ENCODE results near the gene SHQ1. TPM values are rescaled to one million over a fixed set of nuclear protein-coding genes. Genes with fewer than 3 reads are reported as not detected.

SHQ1 gene
- total and polyA plus RNA-seq, 2 of the 4 experiments (the other 2 are of a cell fraction): 10.4 to 19.4 TPM

GRCh38 chr3:72700106-72700505 lies 148.1 kb downstream of the SHQ1 start:
- CTCF ChIA-PET: no interaction called here

More at GRCh38 chr3:72700106-72700505, 148.1 kb downstream of the SHQ1 start:
- Histone ChIP-seq H2BK15ac (ENCODE audit: low read depth, low read length) (no peak overlapping the region), H3K4me1 (ENCODE audit: control insufficient read depth, insufficient read depth, low read length) (0 out of 2 replicates have a peak, but pooled peaks cover 1% of the 10 kb centered on the region), H3K27me3 (ENCODE audit: control insufficient read depth, insufficient read depth, low read length) (peaks cover 24% of the 10 kb centered on the region), H4K20me1 (ENCODE audit: insufficient read depth, low read length) (no peaks in the 10 kb centered on the region), H2BK120ac (ENCODE audit: low read depth, low read length) (no peak overlapping the region), H3K56ac (ENCODE audit: extremely low read depth, insufficient read depth, low read length) (no peak overlapping the region), H2AK5ac (ENCODE audit: low read depth, low read length) (no peak overlapping the region), H4K5ac (ENCODE audit: low read depth, low read length) (no peak overlapping the region), H3K9me1 (ENCODE audit: insufficient read depth, low read length) (no peaks in the 10 kb centered on the region), H3K4ac (ENCODE audit: low read depth, low read length) (no peak overlapping the region), H2AFZ (replicated peaks; ENCODE audit: low read length, poor library complexity) (no peak overlapping the region), H2AK9ac (replicated peaks; ENCODE audit: low read depth, low read length, poor library complexity) (no peak overlapping the region), H2BK20ac (ENCODE audit: low read depth, low read length) (no peak overlapping the region), H3K23ac (ENCODE audit: low read depth, low read length) (no peak overlapping the region), H3K4me3 (ENCODE audit: insufficient read depth, low read depth, low read length) (no peak overlapping the region), H4K8ac (ENCODE audit: low read depth in 2 of 2, low read length in 2 of 2) (no peak overlapping the region), H3K27ac (ENCODE audit: insufficient read depth, low read length) (no peak overlapping the region), H2BK5ac (ENCODE audit: low read depth, low read length, poor library complexity, severe bottlenecking) (no peak overlapping the region), H3K4me2 (ENCODE audit: low read depth, low read length) (no peak overlapping the region), H3K9me3 (ENCODE audit: control insufficient read depth, insufficient read depth, low read length) (no peaks in the 10 kb centered on the region), H3K36me3 (ENCODE audit: control insufficient read depth, insufficient read depth, low read length) (no peaks in the 10 kb centered on the region), H3K9ac (ENCODE audit: low read depth, low read length) (no peak overlapping the region), H3K18ac (ENCODE audit: low read depth, low read length) (no peak overlapping the region), H4K91ac (ENCODE audit: insufficient read depth, low read depth, low read length) (no peak overlapping the region), H3K79me1 (ENCODE audit: low read depth in 1 of 2, low read length in 2 of 2) (no peaks in the 10 kb centered on the region), H3K14ac (replicated peaks; ENCODE audit: low read depth, low read length) (no peak overlapping the region)
- no peak for TF ChIP-seq MXI1 (IDR thresholded peaks at IDR 0.05; ENCODE audit: borderline replicate concordance, low read depth, low read length)
- no peak for TF ChIP-seq MAFK (IDR thresholded peaks at IDR 0.05; ENCODE audit: low read depth, low read length)
- TF ChIP-seq MAZ (IDR thresholded peaks at IDR 0.05; ENCODE audit: borderline replicate concordance, low read depth, low read length): no peak
- no TSS peak for BruUV-seq (replicated peaks)
- in situ Hi-C loops (cut with MboI; ENCODE audit: low sequenced_read_pairs) (no loop called here), intact Hi-C loops (cut with micrococcal nuclease) (no loop called here), dilution Hi-C loops (cut with HindIII; ENCODE audit: low sequenced_read_pairs, unreplicated experiment) (no loop called here)
- POLR2A ChIA-PET (ENCODE audit: unreplicated experiment): no interaction called here
- no peak for ATAC-seq (ENCODE audit: low read depth)
- WGBS, 2 experiments (ENCODE audit: extremely low coverage in 2 of 2, insufficient read length in 1 of 2): no CpG with 5 or more reads among the region's 2 CpGs
- no peak for DNase-seq
